NB4 (cell line): ENCODE data around the gene FMOD.

ENCODE experiments used
- POLR2A ChIP-seq: IDR thresholded peaks from 2 replicates; pipeline ENCODE4 v1.6.1; 2011; ENCODE audit warnings: mild to moderate bottlenecking; ENCODE audit not compliant: insufficient read length; ENCODE audit errors: extremely low read depth
- TF ChIP-seq, protein P1 (sequence below): IDR thresholded peaks from one replicate; pipeline ENCODE4 v1.5.1; 2012; ENCODE audit warnings: low read depth, low read length

DNA sequence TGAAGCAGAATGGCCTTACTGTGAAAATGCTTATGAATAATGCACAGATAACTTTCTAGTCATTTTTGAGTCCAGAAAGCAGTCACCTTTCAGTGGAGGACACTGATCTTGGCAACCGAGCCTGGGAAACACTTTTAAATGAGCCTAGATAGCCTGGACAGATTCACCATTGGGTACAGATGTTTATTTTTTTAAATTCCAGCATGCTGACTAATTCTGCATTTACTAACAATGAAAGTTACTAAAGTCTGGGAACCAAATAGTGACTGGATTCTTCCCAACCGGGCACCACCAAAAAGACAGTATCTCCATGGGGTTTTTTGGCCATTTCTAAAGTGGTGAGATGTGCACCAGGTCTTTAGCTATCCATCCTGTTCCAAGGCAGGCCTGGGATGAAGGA lies 3.3 kb upstream of the FMOD start:
- TF ChIP-seq, protein P1, sequence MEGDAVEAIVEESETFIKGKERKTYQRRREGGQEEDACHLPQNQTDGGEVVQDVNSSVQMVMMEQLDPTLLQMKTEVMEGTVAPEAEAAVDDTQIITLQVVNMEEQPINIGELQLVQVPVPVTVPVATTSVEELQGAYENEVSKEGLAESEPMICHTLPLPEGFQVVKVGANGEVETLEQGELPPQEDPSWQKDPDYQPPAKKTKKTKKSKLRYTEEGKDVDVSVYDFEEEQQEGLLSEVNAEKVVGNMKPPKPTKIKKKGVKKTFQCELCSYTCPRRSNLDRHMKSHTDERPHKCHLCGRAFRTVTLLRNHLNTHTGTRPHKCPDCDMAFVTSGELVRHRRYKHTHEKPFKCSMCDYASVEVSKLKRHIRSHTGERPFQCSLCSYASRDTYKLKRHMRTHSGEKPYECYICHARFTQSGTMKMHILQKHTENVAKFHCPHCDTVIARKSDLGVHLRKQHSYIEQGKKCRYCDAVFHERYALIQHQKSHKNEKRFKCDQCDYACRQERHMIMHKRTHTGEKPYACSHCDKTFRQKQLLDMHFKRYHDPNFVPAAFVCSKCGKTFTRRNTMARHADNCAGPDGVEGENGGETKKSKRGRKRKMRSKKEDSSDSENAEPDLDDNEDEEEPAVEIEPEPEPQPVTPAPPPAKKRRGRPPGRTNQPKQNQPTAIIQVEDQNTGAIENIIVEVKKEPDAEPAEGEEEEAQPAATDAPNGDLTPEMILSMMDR: no peak
- no peak for TF ChIP-seq POLR2A
